HG02678 (cell line): ENCODE measurements around the gene ISYNA1.

ENCODE experiments used
- ATAC-seq: cut with Tn5 transposase; IDR thresholded peaks from one replicate; pipeline ENCODE4 v1.9.1; 2021; ENCODE audit warnings: mild to moderate bottlenecking, moderate library complexity; ENCODE audit not compliant: unreplicated experiment

ISYNA1 gene

GRCh38 chr19:18437491-18438330, at the start of gene ISYNA1:
TSS of gene ISYNA1 (minus strand) at chr19:18438133. CDS start at chr19:18437979, 154 bp downstream.
- ATAC-seq, result peak; percentile 11

GRCh38 chr19:18486746-18487145, 48.8 kb upstream of the ISYNA1 start:
- ATAC-seq, result no peak

GRCh38 chr19:18484992-18485391, 47.1 kb upstream of the ISYNA1 start:
- ATAC-seq, result no peak

- ATAC-seq, result no peak
Observed at GRCh38 chr19:18483119-18483890, 45.4 kb upstream of the ISYNA1 start.

- no peak for ATAC-seq
Observed at GRCh38 chr19:18481505-18482222, 43.7 kb upstream of the ISYNA1 start.

- no peak for ATAC-seq
Observed at GRCh38 chr19:18480006-18480691, 42.2 kb upstream of the ISYNA1 start.

GRCh38 chr19:18478545-18479311, 40.8 kb upstream of the ISYNA1 start:
- peak; percentile 69 for ATAC-seq

GRCh38 chr19:18477974-18478373, 40.0 kb upstream of the ISYNA1 start:
- ATAC-seq, result no peak

GRCh38 chr19:18477042-18477779, 39.3 kb upstream of the ISYNA1 start:
- no peak for ATAC-seq

GRCh38 chr19:18476507-18477041, 38.6 kb upstream of the ISYNA1 start:
- ATAC-seq, result no peak

GRCh38 chr19:18475762-18476331, 37.9 kb upstream of the ISYNA1 start:
- no peak for ATAC-seq

- ATAC-seq, result no peak
Observed at GRCh38 chr19:18475004-18475453, 37.1 kb upstream of the ISYNA1 start.

GRCh38 chr19:18474366-18474887, 36.5 kb upstream of the ISYNA1 start:
- ATAC-seq, result no peak

- ATAC-seq, result no peak
Observed at GRCh38 chr19:18473706-18474087, 35.8 kb upstream of the ISYNA1 start.

GRCh38 chr19:18473003-18473705, 35.2 kb upstream of the ISYNA1 start:
- no peak for ATAC-seq

- ATAC-seq, result no peak
Observed at GRCh38 chr19:18470787-18471186, 32.9 kb upstream of the ISYNA1 start.

- no peak for ATAC-seq
Observed at GRCh38 chr19:18469069-18469846, 31.3 kb upstream of the ISYNA1 start.
